CD8-positive, alpha-beta memory T cell (primary cell): ENCODE data around the gene ESYT2. TPM values are rescaled to one million over a fixed set of nuclear protein-coding genes. Genes with fewer than 3 reads are reported as not detected.

ENCODE experiments used
- CTCF ChIA-PET: fragments of 350-600 bp; sonication (Branson Sonifier 250); formaldehyde crosslinking; loops from one replicate; lab custom pipeline; 2021; ENCODE audit warnings: antibody characterized with exemption; lab: Charles Lee
- POLR2A ChIA-PET: fragments of 350-600 bp; sonication (Branson Sonifier 250); formaldehyde crosslinking; loops from one replicate; lab custom pipeline; 2021; ENCODE audit warnings: antibody characterized with exemption; lab: Charles Lee
- DNase-seq, 5 donors: peaks; one replicate each; pipeline versions ENCODE4 v3.0.0 to v3.0.0-alpha.2; 2020 to 2022; ENCODE audit warnings: mixed read lengths in 1 of 5
- H3K27ac ChIP-seq: one replicate; pipeline ENCODE4 v1.7.0; 2013; ENCODE audit warnings: low read depth, mild to moderate bottlenecking, low read length, moderate library complexity
- H3K27me3 ChIP-seq: 2 replicates; pipeline ENCODE4 v1.7.0; 2013; ENCODE audit warnings: low read length, mild to moderate bottlenecking; ENCODE audit not compliant: insufficient read depth, poor library complexity, severe bottlenecking
- H3K36me3 ChIP-seq: 2 replicates; pipeline ENCODE4 v1.7.0; 2013; ENCODE audit warnings: mild to moderate bottlenecking, low read length, moderate library complexity; ENCODE audit not compliant: insufficient read depth
- H3K4me1 ChIP-seq: 2 replicates; pipeline ENCODE4 v1.7.0; 2013; ENCODE audit warnings: mild to moderate bottlenecking, low read length, moderate library complexity; ENCODE audit not compliant: insufficient read depth
- H3K4me3 ChIP-seq: 2 replicates; pipeline ENCODE4 v1.7.0; 2013; ENCODE audit warnings: mild to moderate bottlenecking, low read length
- H3K9me3 ChIP-seq: 2 replicates; pipeline ENCODE4 v1.7.0; 2013; ENCODE audit warnings: mild to moderate bottlenecking, low read length
- H3K27ac Mint-ChIP-seq, 8 donors: one replicate each; pipeline ENCODE4 v1.8.0; 2020 to 2021; ENCODE audit warnings: mixed read lengths in 8 of 8, mild to moderate bottlenecking in 6 of 8, inconsistent platforms in 3 of 8, moderate library complexity in 3 of 8
- H3K27me3 Mint-ChIP-seq, 2 donors: one replicate each; pipeline ENCODE4 v1.8.0; 2020 to 2021; ENCODE audit warnings: mixed read lengths in 2 of 2, mild to moderate bottlenecking in 1 of 2, moderate library complexity in 1 of 2
- H3K36me3 Mint-ChIP-seq, 3 donors: one replicate each; pipeline ENCODE4 v1.8.0; 2020 to 2021; ENCODE audit warnings: mixed read lengths in 3 of 3, inconsistent platforms in 1 of 3, mild to moderate bottlenecking in 1 of 3
- H3K4me1 Mint-ChIP-seq, 3 donors: one replicate each; pipeline ENCODE4 v1.8.0; 2020 to 2021; ENCODE audit warnings: mixed read lengths in 3 of 3, inconsistent platforms in 1 of 3, mild to moderate bottlenecking in 1 of 3
- H3K4me3 Mint-ChIP-seq, 7 donors: one replicate each; pipeline ENCODE4 v1.8.0; 2020 to 2021; ENCODE audit warnings: mixed read lengths in 7 of 7, mild to moderate bottlenecking in 6 of 7, moderate library complexity in 4 of 7, inconsistent platforms in 2 of 7
- H3K9me3 Mint-ChIP-seq, 5 donors: one replicate each; pipeline ENCODE4 v1.8.0; 2020 to 2022; ENCODE audit warnings: mixed read lengths in 5 of 5, mild to moderate bottlenecking in 3 of 5, moderate library complexity in 2 of 5, inconsistent platforms in 1 of 5
- polyA plus RNA-seq: library from polyadenylated mRNA; unstranded; fragments of 300-500 nt; fragmentation: Illumina TruSeq; gene quantifications from one replicate; pipeline ENCODE4 v1.2.3, GENCODE V29; 2021
- total RNA-seq, 2 experiments: library from RNA; stranded (reverse); gene quantifications; one replicate each; pipeline ENCODE4 v1.2.3, GENCODE V29; 2021

Gene ESYT2
- total and polyA plus RNA-seq, 3 experiments from 2014 or later, result 55.6 to 99.4 (median 56.1) TPM

DNA sequence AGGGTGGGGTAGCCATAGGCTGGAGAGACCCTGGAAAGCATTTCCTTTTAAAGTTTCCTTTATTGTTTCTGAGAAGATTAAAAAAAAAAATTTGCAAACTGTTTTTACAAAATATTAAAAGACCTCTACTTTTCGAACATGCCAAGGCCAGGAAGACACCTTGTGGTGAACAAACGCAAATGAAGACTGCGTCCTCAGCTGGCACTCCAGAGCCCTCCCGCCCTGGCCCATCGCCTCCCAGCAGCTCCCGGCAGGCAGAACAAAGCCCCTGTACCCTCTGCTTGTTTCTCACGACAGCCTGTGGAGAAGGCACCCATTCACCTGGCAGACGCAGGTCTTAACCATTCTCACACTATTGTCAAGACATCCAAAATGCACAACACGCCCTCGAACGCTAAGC is 56.4 kb downstream of the ESYT2 start:
- H3K9me3 ChIP-seq, result no peaks in the 10 kb centered on the region
- peaks cover 19 to 34% (median 34%) of the 10 kb centered on the region in 3 donors for H3K4me1 Mint-ChIP-seq
- H3K36me3 ChIP-seq, result peaks cover 24% of the 10 kb centered on the region
- no peak for DNase-seq
- no peaks in the 10 kb centered on the region for H3K27me3 Mint-ChIP-seq
- no peaks in the 10 kb centered on the region for H3K27me3 ChIP-seq
- no peak overlapping the region for H3K27ac ChIP-seq
- H3K9me3 Mint-ChIP-seq, result no peaks in the 10 kb centered on the region
- H3K4me1 ChIP-seq, result peaks cover 28% of the 10 kb centered on the region
- POLR2A ChIA-PET, result no interaction called here
- H3K36me3 Mint-ChIP-seq, result peaks cover 6 to 72% (median 20%) of the 10 kb centered on the region in 3 donors
- H3K27ac Mint-ChIP-seq, result peak overlapping the region in 4 of 8 donors; percentile 14 to 74 (median 24)
- H3K4me3 ChIP-seq, result no peak overlapping the region
- CTCF ChIA-PET, result no interaction called here
- no peak overlapping the region for H3K4me3 Mint-ChIP-seq

DNA sequence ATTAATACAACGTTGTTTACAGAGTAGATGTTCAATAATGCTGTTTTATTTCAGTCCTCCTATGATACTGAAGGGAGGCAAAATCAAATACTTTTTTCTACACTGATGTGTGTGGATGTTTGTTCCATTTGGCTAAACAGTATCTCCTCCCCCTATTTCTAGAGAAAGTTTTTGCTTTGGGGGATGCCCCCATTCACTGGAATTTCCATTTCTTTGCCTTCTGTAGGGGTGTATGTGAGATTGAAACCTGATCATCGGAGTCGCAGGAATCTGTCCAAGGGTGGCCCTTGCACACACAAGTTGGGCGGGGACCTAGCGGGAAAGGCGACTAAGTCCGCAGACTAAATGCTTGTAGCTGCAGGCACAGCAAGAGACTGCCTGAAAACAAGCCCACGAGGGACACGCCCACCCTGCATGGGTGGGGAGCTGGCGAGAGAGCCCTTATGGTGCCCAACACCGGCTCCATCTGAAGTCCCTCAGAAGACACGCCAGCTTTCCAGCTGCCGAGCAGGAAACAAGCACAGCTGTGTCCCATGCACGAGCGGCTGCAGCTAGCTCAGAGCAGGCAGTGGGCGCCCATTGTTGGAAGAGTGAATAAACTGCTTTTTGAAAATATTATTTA is 58.0 kb downstream of the ESYT2 start:
- DNase-seq, result no peak
- Mint-ChIP-seq H3K4me1 (peaks cover 14 to 23% (median 22%) of the 10 kb centered on the region in 3 donors), H3K4me3 (peak overlapping the region in 1 of 7 donors; percentile 61), H3K27me3 (no peaks in the 10 kb centered on the region), H3K27ac (peak overlapping the region in 1 of 8 donors; percentile 24), H3K9me3 (no peaks in the 10 kb centered on the region), H3K36me3 (peaks cover 6 to 74% (median 19%) of the 10 kb centered on the region in 3 donors)
- POLR2A ChIA-PET, result no interaction called here
- CTCF ChIA-PET, result interaction anchor here (0.5 to 1.3 kb wide), 2 partner anchors 12 to 112 kb away, joined by 3 to 4 read pairs; no protein-coding TSS in a partner anchor
- no peak overlapping the region for H3K27ac ChIP-seq
- H3K4me3 ChIP-seq, result no peak overlapping the region
- H3K9me3 ChIP-seq, result no peaks in the 10 kb centered on the region
- peaks cover 20% of the 10 kb centered on the region for H3K4me1 ChIP-seq
- no peaks in the 10 kb centered on the region for H3K27me3 ChIP-seq
- peaks cover 31% of the 10 kb centered on the region for H3K36me3 ChIP-seq

DNA sequence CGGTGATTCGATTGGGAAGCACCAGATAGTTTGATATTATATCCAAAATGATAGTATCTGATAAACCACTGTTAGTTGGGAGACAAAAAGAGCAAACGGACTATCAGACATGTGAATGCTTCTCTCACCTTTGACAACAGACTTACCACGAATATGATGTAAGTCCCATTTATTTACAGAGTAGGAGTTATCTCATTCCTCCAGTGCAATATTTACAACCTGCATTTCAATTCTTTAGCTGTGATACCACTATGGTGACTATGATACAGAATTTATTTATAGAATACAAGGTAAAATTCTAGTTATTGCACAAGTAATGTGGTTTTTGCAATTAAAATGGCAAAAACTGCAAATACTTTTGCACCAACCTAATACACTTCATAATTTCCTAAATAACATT is 61.6 kb downstream of the ESYT2 start:
- Histone ChIP-seq H3K27me3 (no peaks in the 10 kb centered on the region), H3K36me3 (peaks cover 35% of the 10 kb centered on the region), H3K27ac (no peak overlapping the region), H3K4me3 (no peak overlapping the region), H3K4me1 (no peaks in the 10 kb centered on the region), H3K9me3 (no peaks in the 10 kb centered on the region)
- peaks cover 0 to 70% (median 17%) of the 10 kb centered on the region in 3 donors for H3K36me3 Mint-ChIP-seq
- H3K4me1 Mint-ChIP-seq, result peaks cover 0 to 5% (median 3%) of the 10 kb centered on the region in 3 donors
- no peaks in the 10 kb centered on the region for H3K27me3 Mint-ChIP-seq
- H3K4me3 Mint-ChIP-seq, result no peak overlapping the region
- ChIA-PET CTCF (no interaction called here), POLR2A (interaction anchor here (1.5 kb wide), 1 partner anchor 60 kb away, joined by 4 read pairs; no protein-coding TSS in a partner anchor)
- peak overlapping the region in 1 of 8 donors; percentile 39 for H3K27ac Mint-ChIP-seq
- DNase-seq, result no peak
- no peaks in the 10 kb centered on the region for H3K9me3 Mint-ChIP-seq

DNA sequence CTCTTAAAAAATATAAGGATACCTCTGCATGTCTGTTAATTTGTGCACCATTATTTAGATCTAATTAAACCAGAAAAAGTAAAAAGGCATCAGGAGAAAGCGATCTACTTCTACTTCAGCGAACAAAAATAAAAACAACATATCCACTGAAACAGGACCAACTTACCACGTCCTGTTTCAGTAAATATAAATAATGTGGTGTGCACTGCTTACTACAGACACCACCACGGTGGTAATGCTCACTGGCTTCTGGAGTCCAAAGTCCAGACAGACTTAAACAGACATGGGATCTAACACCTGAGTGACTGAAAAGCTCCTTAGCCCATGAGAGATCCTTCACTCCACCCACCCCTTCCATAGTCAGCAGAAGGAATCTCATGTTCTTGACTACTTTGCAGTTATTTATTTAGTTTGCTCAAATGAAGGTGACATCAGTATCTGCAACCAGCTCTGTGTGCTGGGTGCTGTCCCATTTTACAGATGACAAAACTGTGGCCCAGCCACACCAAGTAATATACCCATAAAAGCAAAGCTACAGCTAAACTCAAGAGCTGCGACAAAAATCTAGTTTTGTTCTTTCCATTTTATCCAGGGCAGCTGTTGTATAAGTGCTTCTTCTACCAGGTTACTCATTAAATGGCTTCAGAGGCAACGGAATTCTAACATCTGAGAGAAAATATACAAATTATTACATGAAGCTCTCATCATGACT is 62.6 kb downstream of the ESYT2 start:
- CTCF ChIA-PET, result no interaction called here
- Mint-ChIP-seq H3K9me3 (no peaks in the 10 kb centered on the region), H3K36me3 (peaks cover 0 to 68% (median 17%) of the 10 kb centered on the region in 3 donors), H3K4me1 (peaks cover 0 to 6% (median 0%) of the 10 kb centered on the region in 3 donors), H3K27me3 (no peaks in the 10 kb centered on the region), H3K27ac (peak overlapping the region in 5 of 8 donors; percentile 16 to 51 (median 23)), H3K4me3 (no peak overlapping the region)
- no peak for DNase-seq
- Histone ChIP-seq H3K36me3 (peaks cover 36% of the 10 kb centered on the region), H3K4me3 (no peak overlapping the region), H3K27me3 (no peaks in the 10 kb centered on the region), H3K27ac (no peak overlapping the region), H3K4me1 (no peaks in the 10 kb centered on the region), H3K9me3 (no peaks in the 10 kb centered on the region)
- POLR2A ChIA-PET, result interaction anchor here (1.5 kb wide), 1 partner anchor 61 kb away, joined by 4 read pairs; no protein-coding TSS in a partner anchor

DNA sequence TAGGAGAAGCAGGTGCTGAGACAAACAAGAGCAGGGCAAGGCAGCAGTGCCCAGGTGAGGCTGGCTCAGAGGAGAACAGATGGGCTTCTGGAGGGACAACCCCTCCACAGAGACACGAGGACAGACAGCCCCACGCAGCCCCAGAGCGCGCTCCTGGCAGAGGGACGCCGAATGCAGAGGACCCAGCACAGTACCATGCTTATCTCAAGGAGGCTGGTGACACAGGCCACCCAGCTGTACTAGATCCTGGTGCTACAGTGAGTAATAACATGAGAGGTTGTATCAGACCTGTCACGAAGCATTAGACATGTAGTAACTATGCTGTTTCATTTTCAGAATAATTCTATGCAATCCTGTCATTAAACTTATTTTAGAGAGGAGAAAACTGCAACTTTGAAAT is 64.3 kb downstream of the ESYT2 start:
- Mint-ChIP-seq H3K36me3 (peaks cover 13 to 78% (median 24%) of the 10 kb centered on the region in 3 donors), H3K9me3 (no peaks in the 10 kb centered on the region), H3K4me3 (no peak overlapping the region), H3K27me3 (no peaks in the 10 kb centered on the region), H3K27ac (peak overlapping the region in 3 of 8 donors; percentile 36 to 50 (median 37)), H3K4me1 (peaks cover 0 to 10% (median 0%) of the 10 kb centered on the region in 3 donors)
- Histone ChIP-seq H3K9me3 (no peaks in the 10 kb centered on the region), H3K4me3 (no peak overlapping the region), H3K27me3 (no peaks in the 10 kb centered on the region), H3K4me1 (no peaks in the 10 kb centered on the region), H3K36me3 (peaks cover 43% of the 10 kb centered on the region), H3K27ac (no peak overlapping the region)
- CTCF ChIA-PET, result interaction anchor here (1.2 kb wide), 1 partner anchor 16 kb away, joined by 3 read pairs; no protein-coding TSS in a partner anchor
- no peak for DNase-seq
- POLR2A ChIA-PET, result no interaction called here

DNA sequence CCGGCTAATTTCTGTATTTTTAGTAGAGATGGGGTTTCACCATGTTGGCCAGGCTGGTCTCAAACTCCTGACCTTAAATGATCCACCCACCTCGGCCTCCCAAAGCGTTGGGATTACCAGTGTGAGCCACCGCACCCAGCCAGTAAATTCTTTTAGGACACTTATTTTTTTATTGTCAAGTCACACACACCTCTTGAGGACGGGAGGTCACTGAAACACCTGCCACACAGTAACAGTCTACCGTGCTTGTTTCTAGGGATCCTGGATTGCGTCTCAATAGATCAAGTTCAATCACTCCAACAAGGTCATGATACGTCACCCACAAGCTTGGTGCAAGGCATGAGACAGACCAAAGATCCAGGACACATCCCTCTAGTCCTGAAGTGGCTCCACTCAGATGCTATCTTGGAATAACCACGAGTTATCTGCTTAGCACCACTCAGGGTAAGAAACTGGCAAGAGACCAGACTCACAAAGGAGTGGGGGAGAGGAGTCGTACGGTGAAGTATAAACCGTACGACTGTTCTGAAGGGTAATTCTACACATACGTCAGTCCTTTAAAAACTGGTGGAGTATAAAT is 65.8 kb downstream of the ESYT2 start:
- Mint-ChIP-seq H3K27me3 (no peaks in the 10 kb centered on the region), H3K27ac (no peak overlapping the region), H3K9me3 (no peaks in the 10 kb centered on the region), H3K4me3 (no peak overlapping the region), H3K36me3 (peaks cover 13 to 84% (median 28%) of the 10 kb centered on the region in 3 donors), H3K4me1 (peaks cover 0 to 8% (median 0%) of the 10 kb centered on the region in 3 donors)
- Histone ChIP-seq H3K4me1 (no peaks in the 10 kb centered on the region), H3K4me3 (no peak overlapping the region), H3K36me3 (peaks cover 56% of the 10 kb centered on the region), H3K9me3 (no peaks in the 10 kb centered on the region), H3K27ac (no peak overlapping the region), H3K27me3 (no peaks in the 10 kb centered on the region)
- CTCF ChIA-PET, result interaction anchor here (1.2 to 1.6 kb wide), 2 partner anchors 10 to 15 kb away, joined by 3 to 6 read pairs; no protein-coding TSS in a partner anchor
- no peak for DNase-seq
- POLR2A ChIA-PET, result no interaction called here

DNA sequence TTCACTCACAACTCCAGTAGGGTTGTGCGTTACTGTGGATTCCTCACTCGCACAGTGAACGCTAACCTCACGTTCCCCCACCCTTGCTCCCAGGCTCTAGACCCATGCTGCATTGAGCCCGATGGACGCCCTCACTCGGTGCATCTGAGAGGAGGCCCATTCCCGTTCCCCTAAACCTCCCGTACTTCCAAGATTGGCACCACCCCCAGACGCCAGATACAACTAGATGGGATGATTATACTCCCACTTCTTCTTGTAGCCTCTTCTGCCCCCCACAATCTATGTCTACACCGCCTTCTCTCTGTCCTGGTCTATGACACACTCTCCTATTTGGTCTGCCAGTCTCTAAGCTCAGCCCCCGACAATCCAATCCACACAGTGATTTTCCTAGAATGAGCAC is 67.4 kb downstream of the ESYT2 start:
- peak overlapping the region in 2 of 8 donors; percentile 13 to 61 for H3K27ac Mint-ChIP-seq
- ChIA-PET POLR2A (interaction anchor here (0.6 kb wide), 1 partner anchor 67 kb away, joined by 4 read pairs; no protein-coding TSS in a partner anchor), CTCF (interaction anchor here (1.1 kb wide), 1 partner anchor 215 kb away, joined by 7 read pairs; no protein-coding TSS in a partner anchor)
- Histone ChIP-seq H3K4me1 (no peaks in the 10 kb centered on the region), H3K9me3 (no peaks in the 10 kb centered on the region), H3K27me3 (no peaks in the 10 kb centered on the region), H3K4me3 (no peak overlapping the region), H3K27ac (no peak overlapping the region), H3K36me3 (peaks cover 55% of the 10 kb centered on the region)
- peaks cover 17 to 89% (median 42%) of the 10 kb centered on the region in 3 donors for H3K36me3 Mint-ChIP-seq
- no peaks in the 10 kb centered on the region for H3K27me3 Mint-ChIP-seq
- no peak for DNase-seq
- peaks cover 0 to 8% (median 0%) of the 10 kb centered on the region in 3 donors for H3K4me1 Mint-ChIP-seq
- no peaks in the 10 kb centered on the region for H3K9me3 Mint-ChIP-seq
- H3K4me3 Mint-ChIP-seq, result no peak overlapping the region
